Limb (tissue), 2 donors: ENCODE measurements around the gene KRTAP2-2.
A peak's percentile ranks its signal among the peaks of the same experiment; 100 is the strongest.

ENCODE experiments used
- DNase-seq, 2 donors: peaks; one replicate each; pipeline ENCODE4 v3.0.0-alpha.2; 2016; ENCODE audit errors: extremely low spot score in 2 of 2

The KRTAP2-2 gene

GRCh38 chr17:41026715-41027471 is 28.1 kb downstream of the KRTAP2-2 start, which contains the start of gene KRTAP1-5:
Gene KRTAP1-5 (minus strand): TSS chr17:41027208. CDS start chr17:41027155, 53 bp downstream.
- no peak for DNase-seq

- DNase-seq: no peak
Observed at GRCh38 chr17:41024697-41025096, 30.3 kb downstream of the KRTAP2-2 start.

GRCh38 chr17:41020336-41020735 is 34.7 kb downstream of the KRTAP2-2 start:
- no peak for DNase-seq

- DNase-seq: no peak
Observed at GRCh38 chr17:41019415-41019814, 35.6 kb downstream of the KRTAP2-2 start.

- no peak for DNase-seq
Observed at GRCh38 chr17:41018541-41018940, 36.5 kb downstream of the KRTAP2-2 start.

GRCh38 chr17:41016578-41017215 is 38.3 kb downstream of the KRTAP2-2 start:
- no peak for DNase-seq

- no peak for DNase-seq
Observed at GRCh38 chr17:41015454-41015853, 39.6 kb downstream of the KRTAP2-2 start.

- DNase-seq: peak in 1 of 2 donors; percentile 54
Observed at GRCh38 chr17:41013606-41014005, 41.4 kb downstream of the KRTAP2-2 start.

GRCh38 chr17:41013181-41013580 is 41.8 kb downstream of the KRTAP2-2 start:
- no peak for DNase-seq

- no peak for DNase-seq
Observed at GRCh38 chr17:41012326-41013120, 42.5 kb downstream of the KRTAP2-2 start.

- DNase-seq: no peak
Observed at GRCh38 chr17:41010441-41010840, 44.6 kb downstream of the KRTAP2-2 start.

- DNase-seq: no peak
Observed at GRCh38 chr17:41009936-41010335, 45.1 kb downstream of the KRTAP2-2 start.

GRCh38 chr17:41009301-41009760 is 45.7 kb downstream of the KRTAP2-2 start:
- no peak for DNase-seq

- DNase-seq: no peak
Observed at GRCh38 chr17:41008811-41009210, 46.2 kb downstream of the KRTAP2-2 start, which contains the start of gene KRTAP3-1. Gene KRTAP3-1 (minus strand): TSS chr17:41009128. CDS start chr17:41009074, 54 bp downstream.
